NCI-H69 (cell line): ENCODE measurements around the gene EIF3F.

Experiments used
- DNase-seq: peaks from one replicate; lab custom pipeline; 2025; lab: John Stamatoyannopoulos, UW

Gene EIF3F

DNA sequence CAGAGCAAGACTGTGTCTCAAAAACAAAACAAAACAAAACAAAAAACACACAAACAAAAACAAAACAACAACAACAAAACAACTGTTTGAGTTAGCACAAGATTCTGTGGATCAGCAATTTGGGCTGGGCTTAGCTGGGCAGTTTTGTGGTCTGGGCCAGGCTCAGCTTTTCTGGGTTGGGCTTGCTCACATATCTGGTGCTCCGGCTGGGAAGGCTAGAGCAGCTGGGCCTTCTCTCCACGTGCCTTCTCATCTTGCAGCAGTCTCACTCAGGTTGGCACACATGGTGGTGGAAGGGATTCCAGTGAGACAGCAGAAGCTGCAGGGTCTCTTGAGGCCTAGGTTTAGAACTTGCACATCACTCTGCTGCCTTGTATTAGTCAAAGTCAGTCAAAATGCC lies 35.7 kb downstream of the EIF3F start:
- no peak for DNase-seq

GRCh38 chr11:8023831-8024555 lies 36.9 kb downstream of the EIF3F start:
- no peak for DNase-seq

DNA sequence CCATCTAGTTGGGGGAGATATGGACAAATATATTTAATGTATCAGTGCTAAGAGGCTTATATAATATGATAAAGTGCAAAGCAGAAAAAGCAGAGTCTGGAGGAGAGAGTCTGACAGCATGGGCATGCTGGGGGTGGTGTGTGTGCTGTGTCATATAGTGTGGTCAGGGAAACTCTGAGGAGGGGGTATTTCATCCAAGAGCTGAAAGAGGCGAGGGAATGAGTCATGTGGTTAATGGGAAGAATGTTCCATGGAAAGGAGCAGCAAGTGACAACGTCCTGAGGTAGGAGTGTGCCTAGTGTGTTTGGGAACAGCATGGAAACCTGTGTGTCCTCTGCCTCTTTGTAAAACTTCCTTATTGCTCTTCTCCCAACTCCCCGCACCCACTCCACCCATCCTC lies 38.0 kb downstream of the EIF3F start:
- no peak for DNase-seq

- no peak for DNase-seq
Measured at GRCh38 chr11:8025816-8026215, 38.7 kb downstream of the EIF3F start.

GRCh38 chr11:8026982-8027381 lies 39.8 kb downstream of the EIF3F start:
- DNase-seq: no peak

GRCh38 chr11:8028766-8029165 lies 41.6 kb downstream of the EIF3F start:
- DNase-seq: no peak

DNA sequence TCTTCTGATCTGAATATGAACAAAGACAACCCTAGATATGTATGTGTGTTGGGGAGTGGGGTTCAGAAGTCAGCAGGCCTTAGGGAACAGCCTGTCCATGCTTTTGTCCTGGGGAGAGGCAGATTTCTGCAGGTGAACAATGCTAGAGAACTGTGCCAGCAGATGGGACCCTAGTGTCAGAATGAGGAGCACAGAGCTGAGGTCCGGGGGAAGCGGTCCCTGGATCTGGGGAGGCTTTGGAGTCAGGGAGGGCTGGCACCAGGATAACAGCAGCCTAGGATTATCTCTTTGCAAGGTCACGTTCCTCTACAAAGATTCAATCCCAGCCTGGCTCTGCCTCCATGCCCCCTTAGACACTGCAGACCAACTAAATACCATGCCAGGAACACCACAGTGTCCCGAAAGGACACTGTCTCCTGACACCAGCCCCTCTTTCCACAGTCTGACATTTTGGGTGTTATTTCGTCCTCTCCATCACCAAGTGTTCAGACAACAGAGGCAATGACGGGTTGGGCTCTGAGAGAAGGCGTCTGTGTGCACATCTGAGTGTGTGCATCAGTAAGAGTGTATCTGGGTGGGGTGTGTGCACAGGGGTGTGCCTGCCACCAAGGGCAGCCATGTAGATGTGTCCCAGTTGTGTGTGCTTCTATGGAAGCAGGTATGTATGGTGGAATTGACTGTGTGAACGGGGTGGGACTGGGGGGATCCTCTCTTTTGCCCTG lies 43.5 kb downstream of the EIF3F start:
- no peak for DNase-seq

DNA sequence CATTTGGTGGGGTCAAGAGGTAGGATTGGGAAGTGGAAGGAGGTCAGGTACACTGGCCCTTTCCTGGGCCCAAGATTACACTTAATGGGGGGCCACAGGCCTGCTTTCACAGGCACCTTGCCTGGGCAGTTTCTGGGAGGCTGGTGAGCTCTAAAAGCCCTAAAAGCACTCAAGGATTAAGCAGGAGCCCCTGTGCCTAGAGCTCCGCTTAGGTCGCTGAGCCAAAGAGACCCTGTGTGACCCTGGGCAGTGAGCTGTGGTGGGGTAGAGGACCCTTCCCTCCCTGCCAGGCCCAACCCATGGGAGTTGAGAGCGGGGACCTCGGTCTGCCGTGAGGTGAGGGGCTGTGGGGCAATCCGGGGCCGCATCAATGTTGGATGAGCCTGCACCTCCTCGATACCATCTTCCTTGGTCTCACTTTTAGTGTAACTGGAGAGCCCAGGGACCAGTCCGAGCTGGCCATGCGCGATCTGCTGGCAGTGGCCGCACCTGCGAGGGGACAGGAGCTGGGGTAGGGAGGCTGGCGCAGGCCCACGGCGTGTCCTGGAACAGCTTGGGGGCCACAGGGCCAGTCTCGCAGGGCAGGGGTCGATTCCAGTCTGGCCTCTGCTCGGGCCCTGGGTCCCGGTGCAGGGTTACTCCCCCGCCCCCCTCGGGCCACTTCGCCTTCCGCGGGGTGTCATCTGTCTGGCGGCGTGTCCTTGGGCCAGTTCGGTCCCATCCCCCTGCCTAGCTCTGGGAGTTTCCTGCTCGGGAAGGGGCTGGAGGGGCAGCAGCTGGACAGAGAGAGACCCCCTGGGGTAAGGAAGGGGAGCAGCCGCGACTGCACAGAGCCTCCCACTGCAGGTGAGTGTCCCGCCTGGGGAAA lies 44.3 kb downstream of the EIF3F start:
- DNase-seq: no peak

GRCh38 chr11:8032122-8032521 lies 45.0 kb downstream of the EIF3F start:
- DNase-seq: no peak

GRCh38 chr11:8032576-8033304 lies 45.6 kb downstream of the EIF3F start:
- no peak for DNase-seq

GRCh38 chr11:8033305-8034105 lies 46.4 kb downstream of the EIF3F start:
- DNase-seq: peak; percentile 79

- no peak for DNase-seq
Measured at GRCh38 chr11:8034106-8034585, 47.0 kb downstream of the EIF3F start.

DNA sequence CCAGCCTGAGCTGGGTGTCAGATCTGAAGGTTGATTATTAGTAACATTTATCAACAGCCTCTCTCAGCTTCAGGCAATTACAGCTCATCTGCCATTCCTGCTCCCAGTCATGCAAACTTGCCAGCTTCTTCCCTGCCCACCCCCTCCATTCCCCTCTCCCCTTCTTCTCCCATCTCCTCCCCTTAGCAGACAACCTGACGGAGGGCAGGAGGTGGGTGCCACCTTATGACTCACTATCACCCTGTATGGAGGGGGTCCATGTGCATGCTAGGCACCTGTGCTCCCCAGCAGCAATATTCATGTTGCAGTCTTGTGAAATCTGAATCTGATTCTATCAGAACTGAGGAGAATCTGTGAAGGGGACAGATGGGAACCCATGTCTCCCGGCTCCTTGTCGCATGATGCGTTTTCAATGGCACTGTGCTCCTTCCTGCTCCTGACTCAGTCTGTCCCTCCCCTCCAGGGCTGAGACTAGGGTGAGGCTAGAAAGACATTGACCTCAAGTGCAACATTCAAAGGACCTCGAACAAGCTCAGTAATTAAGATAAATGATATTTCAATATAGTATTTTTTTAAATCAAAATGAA lies 47.6 kb downstream of the EIF3F start:
- peak; percentile 30 for DNase-seq

DNA sequence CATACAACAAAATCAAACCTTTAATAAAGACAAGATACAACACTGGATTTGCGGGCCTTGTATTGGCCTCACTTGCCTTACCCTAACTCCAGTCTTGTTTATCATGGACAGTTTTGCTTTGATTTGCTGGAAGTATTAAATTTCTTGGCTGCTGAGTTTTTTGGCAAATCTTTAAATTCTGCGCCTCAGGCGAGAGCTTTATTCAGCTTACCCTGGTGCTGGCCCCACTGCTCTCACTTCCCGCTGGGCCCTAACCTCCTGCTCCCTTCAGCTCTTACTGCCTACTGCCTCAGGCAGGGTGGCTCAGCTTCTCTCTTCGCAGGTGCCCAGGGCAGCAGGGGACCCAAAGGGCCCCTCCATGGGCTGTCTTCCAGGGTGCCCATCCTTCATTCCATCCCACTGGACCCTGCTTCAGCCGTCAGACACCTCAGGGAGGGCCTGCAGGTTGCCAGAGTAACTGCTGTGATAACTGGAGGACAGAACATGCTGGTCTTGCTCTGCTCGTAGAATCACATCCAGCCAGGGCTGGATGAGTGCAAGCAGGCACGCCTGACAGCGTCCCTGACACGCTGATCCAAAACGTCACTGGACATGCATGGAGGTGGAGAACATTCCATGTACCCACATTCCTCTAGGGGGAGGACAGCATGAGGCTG lies 48.2 kb downstream of the EIF3F start:
- no peak for DNase-seq

DNA sequence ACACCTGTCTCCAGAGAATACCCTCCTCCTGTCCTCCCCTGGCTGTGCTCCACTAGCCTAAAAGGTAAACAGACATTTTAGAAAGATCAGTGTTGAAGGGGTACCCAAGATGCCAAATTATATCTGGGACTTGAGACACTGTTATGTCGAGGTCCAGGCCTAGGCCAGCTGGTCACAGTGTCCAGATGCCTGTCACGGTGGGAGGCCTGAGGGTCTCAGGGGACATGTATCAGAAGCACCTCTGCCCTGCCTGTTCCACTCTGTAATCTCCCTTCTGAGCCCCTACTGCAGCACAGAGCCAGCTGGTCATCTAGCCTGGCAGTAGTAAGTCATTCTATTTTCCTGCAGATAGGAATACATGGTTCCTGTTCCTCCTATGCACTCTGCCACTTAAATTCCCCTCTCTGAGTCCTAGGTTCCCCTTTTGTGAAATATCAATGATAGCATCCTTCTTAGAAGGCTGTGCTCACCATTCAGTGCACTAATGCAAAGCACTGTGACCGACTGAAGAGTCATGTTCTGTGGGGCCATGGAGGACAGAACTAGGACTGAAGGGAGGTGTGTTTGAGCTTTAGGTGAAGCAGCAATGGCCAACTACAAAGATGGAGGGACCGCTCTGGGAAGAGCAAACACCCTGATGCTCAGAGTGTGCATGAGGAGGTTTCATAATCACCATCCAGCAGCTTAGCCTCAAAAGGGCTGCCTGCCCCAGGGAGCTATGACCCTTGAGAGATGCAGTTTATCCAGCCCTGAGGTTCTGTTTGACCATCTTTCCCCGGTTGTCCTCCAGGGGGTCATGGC lies 49.1 kb downstream of the EIF3F start:
- DNase-seq: no peak

DNA sequence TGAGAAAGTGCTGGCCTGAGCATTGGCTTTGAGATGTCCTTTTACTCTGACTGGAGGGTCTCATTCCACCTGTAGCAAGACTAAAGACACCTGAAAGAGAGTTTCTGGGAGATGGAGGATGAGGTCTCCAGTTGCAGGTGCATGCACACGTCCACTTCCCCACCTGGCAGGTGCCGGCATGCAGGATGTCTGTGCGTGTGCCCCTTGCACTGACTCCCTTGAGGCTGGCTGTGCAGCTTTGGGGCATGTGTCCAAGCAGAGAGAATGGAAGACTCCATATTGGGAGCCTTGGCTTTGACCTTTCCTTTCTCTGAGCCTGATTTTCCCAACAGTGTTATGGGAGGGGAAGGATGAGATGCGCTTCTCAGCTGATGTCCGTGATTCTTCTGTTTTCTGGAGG lies 49.8 kb downstream of the EIF3F start:
- DNase-seq: no peak

DNA sequence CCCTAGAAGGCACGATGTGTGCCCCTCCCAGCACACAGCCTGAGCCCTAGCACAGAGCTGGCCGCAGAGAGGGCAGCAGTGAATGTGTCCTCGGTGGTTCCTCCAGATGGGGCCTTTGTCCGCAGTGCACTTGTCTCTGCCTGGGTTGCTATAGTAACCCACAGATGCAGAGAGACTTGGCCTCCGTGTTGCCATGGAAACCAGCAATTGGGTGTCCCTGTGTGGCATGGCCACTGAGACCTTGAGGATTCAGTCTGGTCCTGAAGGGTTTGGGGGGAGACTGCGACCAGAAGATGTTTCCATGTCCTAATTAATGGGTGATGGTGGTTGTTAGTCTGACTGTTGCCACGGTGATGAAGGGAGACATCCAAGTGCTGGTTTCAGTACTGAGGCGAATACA lies 51.3 kb downstream of the EIF3F start:
- DNase-seq: peak; percentile 50

- DNase-seq: no peak
Measured at GRCh38 chr11:8038811-8039529, 51.8 kb downstream of the EIF3F start.
